HCT116 (cell line): ENCODE data around the gene LYL1. TPM values are rescaled to one million over a fixed set of nuclear protein-coding genes. Genes with fewer than 3 reads are reported as not detected.

Experiments
- ATAC-seq: fragments of 200-7000 bp; cut with Tn5 transposase; 2 replicates; pipeline ENCODE4 v1.9.1; 2020; ENCODE audit warnings: mild to moderate bottlenecking, moderate library complexity
- BruUV-seq: library from RNA; stranded (reverse); fragments of 400-500 nt; replicated peaks from 2 replicates; lab custom pipeline; 2021; lab: Mats Ljungman, UMichigan
- CTCF ChIA-PET: fragments of 300-600 bp; sonication (Branson Sonifier 250); formaldehyde crosslinking; loops from one replicate; lab custom pipeline; 2021; ENCODE audit warnings: antibody characterized with exemption; lab: Charles Lee
- POLR2A ChIA-PET: fragments of 300-600, 350-600 bp; sonication (Branson Sonifier 250); formaldehyde crosslinking; loops from one replicate; lab custom pipeline; 2021; ENCODE audit warnings: antibody characterized with exemption; lab: Charles Lee
- RAD21 ChIA-PET, 2 experiments: fragments of 300-600 bp; sonication (Branson Sonifier 250); formaldehyde crosslinking; loops; one replicate each; lab custom pipeline; 2023; ENCODE audit warnings: low total read pairs in 2 of 2; ENCODE audit not compliant: uncharacterized antibody in 2 of 2, unreplicated experiment in 2 of 2, low non-redundant PET in 1 of 2; lab: Charles Lee
- DNase-seq: peaks from one replicate; pipeline ENCODE4 v3.0.0-alpha.2; 2010; ENCODE audit warnings: low read depth, low spot score
- H2AFZ ChIP-seq: fragments of 200-600 bp; shearing (Covaris generic), sonication (generic); 2 replicates; pipeline ENCODE4 v1.6.1; 2017; ENCODE audit warnings: low read depth, mixed run types, mixed read lengths, antibody characterized with exemption, low read length; ENCODE audit not compliant: poor library complexity, severe bottlenecking
- H3K27ac ChIP-seq: 2 replicates; pipeline ENCODE4 v1.5.1; 2012; ENCODE audit warnings: low read depth, low read length
- H3K27me3 ChIP-seq: fragments of 200-600 bp; sonication (generic); 2 replicates; pipeline ENCODE4 v1.6.1; 2016; ENCODE audit warnings: mixed run types, low read length, mixed read lengths; ENCODE audit not compliant: insufficient read depth
- H3K36me3 ChIP-seq, 2 experiments: fragments of 200-500 bp in 1 of 2; fragments of 200-600 bp in 1 of 2; sonication (Bioruptor generic) in 1 of 2; sonication (generic) in 1 of 2; 2 replicates each; pipeline versions ENCODE4 v1.5.1 to v1.6.1; 2014 to 2016; ENCODE audit warnings: low read length in 2 of 2, inconsistent platforms in 1 of 2, mixed read lengths in 1 of 2, mixed run types in 1 of 2; ENCODE audit not compliant: insufficient read depth in 2 of 2, control insufficient read depth in 1 of 2
- H3K4me1 ChIP-seq, 2 experiments: fragments of 200-600 bp in 1 of 2; sonication (generic) in 1 of 2; 2 replicates each; pipeline versions ENCODE4 v1.5.1 to v1.6.1; 2012 to 2017; ENCODE audit warnings: low read length in 2 of 2, inconsistent platforms in 1 of 2, mild to moderate bottlenecking in 1 of 2, mixed read lengths in 1 of 2, mixed run types in 1 of 2, moderate library complexity in 1 of 2; ENCODE audit not compliant: insufficient read depth in 2 of 2, control insufficient read depth in 1 of 2
- H3K4me2 ChIP-seq: fragments of 200-600 bp; sonication (generic); 2 replicates; pipeline ENCODE4 v1.6.1; 2017; ENCODE audit warnings: mixed run types, low read length, mixed read lengths
- H3K4me3 ChIP-seq, 2 experiments: fragments of 200-600 bp in 1 of 2; sonication (generic) in 1 of 2; replicated peaks in 1 of 2; 2 replicates each; pipeline ENCODE4 v1.5.1; 2011 to 2016; ENCODE audit warnings: low read length in 2 of 2, control low read depth in 1 of 2, low read depth in 1 of 2, mild to moderate bottlenecking in 1 of 2, mixed read lengths in 1 of 2, mixed run types in 1 of 2
- H3K79me2 ChIP-seq: fragments of 200-600 bp; sonication (generic); 2 replicates; pipeline ENCODE4 v1.6.1; 2017; ENCODE audit warnings: mild to moderate bottlenecking, mixed run types, low read length, moderate library complexity, mixed read lengths; ENCODE audit not compliant: insufficient read depth
- H3K9ac ChIP-seq: fragments of 200-600 bp; sonication (generic); 2 replicates; pipeline ENCODE4 v1.6.1; 2016; ENCODE audit warnings: low read length, mixed read lengths
- H3K9me2 ChIP-seq: fragments of 200-600 bp; sonication (generic), shearing (Covaris generic); 2 replicates; pipeline ENCODE4 v1.6.1; 2017; ENCODE audit warnings: mixed run types, mild to moderate bottlenecking, moderate library complexity; ENCODE audit not compliant: insufficient read depth
- H3K9me3 ChIP-seq, 2 experiments: fragments of 200-500 bp in 1 of 2; fragments of 200-600 bp in 1 of 2; sonication (Bioruptor generic) in 1 of 2; sonication (generic) in 1 of 2; 2 replicates each; pipeline ENCODE4 v1.6.1; 2014 to 2017; ENCODE audit warnings: low read length in 2 of 2, mixed read lengths in 2 of 2, inconsistent platforms in 1 of 2, low read depth in 1 of 2, mild to moderate bottlenecking in 1 of 2, mixed run types in 1 of 2, moderate library complexity in 1 of 2; ENCODE audit not compliant: control insufficient read depth in 1 of 2, insufficient read depth in 1 of 2
- H4K20me1 ChIP-seq: fragments of 200-600 bp; sonication (generic), shearing (Covaris generic); 2 replicates; pipeline ENCODE4 v1.6.1; 2017; ENCODE audit warnings: mixed run types, mild to moderate bottlenecking, moderate library complexity; ENCODE audit not compliant: insufficient read depth
- CBX3 ChIP-seq: IDR thresholded peaks from 2 replicates; pipeline ENCODE4 v1.6.1; 2012; ENCODE audit warnings: low read depth
- CEBPB ChIP-seq: IDR thresholded peaks from 2 replicates; pipeline ENCODE4 v1.6.1; 2012; ENCODE audit warnings: low read depth
- EGR1 ChIP-seq: IDR thresholded peaks from 2 replicates; pipeline ENCODE4 v1.6.1; 2012; ENCODE audit warnings: low read depth
- EZH2phosphoT487 ChIP-seq: fragments of 200-600 bp; IDR thresholded peaks from 2 replicates; pipeline ENCODE4 v1.6.1; 2018; ENCODE audit warnings: antibody characterized with exemption, borderline replicate concordance
- FOSL1 ChIP-seq: IDR thresholded peaks from 2 replicates; pipeline ENCODE4 v1.6.1; 2012; ENCODE audit warnings: low read depth
- JUND ChIP-seq: IDR thresholded peaks from 2 replicates; pipeline ENCODE4 v1.6.1; 2012
- RAD21 ChIP-seq: IDR thresholded peaks from 2 replicates; pipeline ENCODE4 v1.6.1; 2012; ENCODE audit warnings: low read depth, mild to moderate bottlenecking
- SIN3A ChIP-seq: IDR thresholded peaks from 2 replicates; pipeline ENCODE4 v1.6.1; 2012; ENCODE audit warnings: low read depth
- SP1 ChIP-seq: IDR thresholded peaks from 2 replicates; pipeline ENCODE4 v1.6.1; 2012; ENCODE audit warnings: low read depth
- SRF ChIP-seq: IDR thresholded peaks from 2 replicates; pipeline ENCODE4 v1.6.1; 2012; ENCODE audit warnings: low read depth
- TCF7L2 ChIP-seq: IDR thresholded peaks from 2 replicates; pipeline ENCODE4 v1.7.0; 2011; ENCODE audit warnings: borderline replicate concordance, inconsistent platforms; ENCODE audit not compliant: insufficient read depth, insufficient read length; ENCODE audit errors: extremely low read depth
- YY1 ChIP-seq: IDR thresholded peaks from 2 replicates; pipeline ENCODE4 v1.6.1; 2011; ENCODE audit warnings: low read length, low read depth, moderate library complexity, mild to moderate bottlenecking; ENCODE audit not compliant: insufficient replicate concordance; ENCODE audit errors: extremely low read depth
- ZBTB33 ChIP-seq: IDR thresholded peaks from 2 replicates; pipeline ENCODE4 v1.6.1; 2011; ENCODE audit warnings: mild to moderate bottlenecking, low read length, moderate library complexity; ENCODE audit not compliant: insufficient replicate concordance; ENCODE audit errors: extremely low read depth
- intact Hi-C: fragments of 100-400 bp; cut with micrococcal nuclease; formaldehyde crosslinking; loops from 2 replicates; pipeline ENCODE4 v1.10.0; 2022
- total RNA-seq: library from RNA; stranded (reverse); gene quantifications from one replicate; pipeline ENCODE4 v1.2.1, GENCODE V29; 2021; ENCODE audit not compliant: unreplicated experiment
- TF ChIP-seq, protein P1 (sequence below): IDR thresholded peaks from 2 replicates; pipeline ENCODE4 v1.6.1; 2012
- TF ChIP-seq, protein P2 (sequence below): IDR thresholded peaks from 2 replicates; pipeline ENCODE4 v1.6.1; 2012

The LYL1 gene
- total RNA-seq, 1 experiment from 2014 or later: 2.6 TPM

GRCh38 chr19:13138916-13139198 lies 36.2 kb upstream of the LYL1 start:
- H3K36me3 ChIP-seq: peaks cover 12 to 32% of the 10 kb centered on the region in 2 experiments; a peak in 3 of 4 replicates
- H3K9ac ChIP-seq: no peak overlapping the region
- H3K27me3 ChIP-seq: no peaks in the 10 kb centered on the region
- peaks cover 11% of the 10 kb centered on the region for H3K79me2 ChIP-seq
- H3K27ac ChIP-seq: no peak overlapping the region
- CTCF ChIA-PET: no interaction called here
- ATAC-seq: no peak
- H3K4me1 ChIP-seq: peaks cover 25 to 42% of the 10 kb centered on the region in 2 experiments
- no peaks in the 10 kb centered on the region for H3K9me2 ChIP-seq
- no peak for DNase-seq
- intact Hi-C loops: no loop called here
- TF ChIP-seq SIN3A: no peak
- TF ChIP-seq EZH2phosphoT487: no peak
- no peak for TF ChIP-seq FOSL1
- TF ChIP-seq, protein P1, sequence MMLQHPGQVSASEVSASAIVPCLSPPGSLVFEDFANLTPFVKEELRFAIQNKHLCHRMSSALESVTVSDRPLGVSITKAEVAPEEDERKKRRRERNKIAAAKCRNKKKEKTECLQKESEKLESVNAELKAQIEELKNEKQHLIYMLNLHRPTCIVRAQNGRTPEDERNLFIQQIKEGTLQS: no peak
- TF ChIP-seq YY1: no peak
- TF ChIP-seq CBX3: no peak
- TF ChIP-seq JUND: no peak
- TF ChIP-seq RAD21: no peak
- TF ChIP-seq CEBPB: no peak
- no peak for TF ChIP-seq EGR1
- TF ChIP-seq SP1: no peak
- no peak for TF ChIP-seq TCF7L2
- TF ChIP-seq SRF: no peak
- TF ChIP-seq, protein P2, sequence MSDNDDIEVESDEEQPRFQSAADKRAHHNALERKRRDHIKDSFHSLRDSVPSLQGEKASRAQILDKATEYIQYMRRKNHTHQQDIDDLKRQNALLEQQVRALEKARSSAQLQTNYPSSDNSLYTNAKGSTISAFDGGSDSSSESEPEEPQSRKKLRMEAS: no peak
- TF ChIP-seq ZBTB33: no peak
- TF ChIP-seq, all 23 proteins: peak for 0
- RAD21 ChIA-PET: no interaction called here
- Histone ChIP-seq H3K4me3 (no peak overlapping the region), H3K4me2 (no peak overlapping the region), H2AFZ (no peak overlapping the region), H3K9me3 (no peaks in the 10 kb centered on the region), H4K20me1 (no peaks in the 10 kb centered on the region)
- POLR2A ChIA-PET: interaction anchor here (0.7 kb wide), 1 partner anchor 8 kb away, joined by 3 read pairs; no protein-coding TSS in a partner anchor
- no TSS peak for BruUV-seq
